ENCODE data around the gene PARD3. TPM values are rescaled to one million over a fixed set of nuclear protein-coding genes. Genes with fewer than 3 reads are reported as not detected.

PARD3 gene
- total RNA-seq, 4 donors from 2014 or later: 27.3 to 65.3 (median 55.6) TPM

- in situ Hi-C loops (cut with MboI; ENCODE audit: low pct_ligation_motif_present in 1 of 4, low pct_unique_long_range_greater_than_20kb in 1 of 4, low sequenced_read_pairs in 3 of 4): no loop called here
These were observed 80.2 kb downstream of the PARD3 start for GRCh38 chr10:34734918-34735317.

GRCh38 chr10:34732926-34733325 lies 82.2 kb downstream of the PARD3 start:
- DNase-seq: no peak
- Histone ChIP-seq H3K9me3 (no peaks in the 10 kb centered on the region), H3K4me3 (no peak overlapping the region), H3K36me3 (no peaks in the 10 kb centered on the region), H3K4me1 (peaks cover 0 to 62% (median 27%) of the 10 kb centered on the region in 4 donors), H3K27me3 (no peaks in the 10 kb centered on the region), H3K27ac (no peak overlapping the region)
- WGBS, 2 donors (ENCODE audit: low coverage in 1 of 2): 58 to 69% methylated on average over 4 of the region's 4 CpGs
- intact Hi-C loops (cut with DNase I; ENCODE audit: low total_unique reads) (no loop called here), in situ Hi-C loops (cut with MboI; ENCODE audit: low pct_ligation_motif_present in 1 of 4, low pct_unique_long_range_greater_than_20kb in 1 of 4, low sequenced_read_pairs in 3 of 4) (no loop called here)
- TF ChIP-seq EP300 (IDR thresholded peaks at IDR 0.05; ENCODE audit: low read depth): no peak
- TF ChIP-seq POLR2A (IDR thresholded peaks at IDR 0.05): no peak
- TF ChIP-seq POLR2AphosphoS5 (IDR thresholded peaks at IDR 0.05): no peak
- no peak for TF ChIP-seq CTCF (IDR thresholded peaks at IDR 0.05)

More at GRCh38 chr10:34734918-34735317, 80.2 kb downstream of the PARD3 start:
- Histone ChIP-seq H3K4me3 (no peak overlapping the region), H3K4me1 (peaks cover 6 to 53% (median 30%) of the 10 kb centered on the region in 4 donors), H3K27me3 (no peaks in the 10 kb centered on the region), H3K9me3 (no peaks in the 10 kb centered on the region), H3K27ac (no peak overlapping the region), H3K36me3 (no peaks in the 10 kb centered on the region)
- 84 to 85% methylated on average over 3 of the region's 3 CpGs for WGBS, 2 donors (ENCODE audit: low coverage in 1 of 2)
- TF ChIP-seq EP300 (IDR thresholded peaks at IDR 0.05; ENCODE audit: low read depth): no peak
- TF ChIP-seq POLR2AphosphoS5 (IDR thresholded peaks at IDR 0.05): no peak
- TF ChIP-seq CTCF (IDR thresholded peaks at IDR 0.05): no peak
- no peak for TF ChIP-seq POLR2A (IDR thresholded peaks at IDR 0.05)
- no peak for DNase-seq
- intact Hi-C loops (cut with DNase I; ENCODE audit: low total_unique reads): no loop called here

GRCh38 chr10:34731885-34732701 lies 83.0 kb downstream of the PARD3 start:
- in situ Hi-C loops (cut with MboI; ENCODE audit: low pct_ligation_motif_present in 1 of 4, low pct_unique_long_range_greater_than_20kb in 1 of 4, low sequenced_read_pairs in 3 of 4) (no loop called here), intact Hi-C loops (cut with DNase I; ENCODE audit: low total_unique reads) (no loop called here)
- H3K27ac ChIP-seq: peak overlapping the region in 1 of 4 donors; percentile 7
- no peak for TF ChIP-seq CTCF (IDR thresholded peaks at IDR 0.05)
- no peak for TF ChIP-seq POLR2A (IDR thresholded peaks at IDR 0.05)
- TF ChIP-seq EP300 (IDR thresholded peaks at IDR 0.05; ENCODE audit: low read depth): no peak
- no peak for TF ChIP-seq POLR2AphosphoS5 (IDR thresholded peaks at IDR 0.05)
- no peak for DNase-seq
- H3K4me3 ChIP-seq: no peak overlapping the region
- H3K36me3 ChIP-seq: no peaks in the 10 kb centered on the region
- 64 to 66% methylated on average over 6 to 7 of the region's 7 CpGs for WGBS, 2 donors (ENCODE audit: low coverage in 1 of 2)
- H3K9me3 ChIP-seq: no peaks in the 10 kb centered on the region
- no peaks in the 10 kb centered on the region for H3K27me3 ChIP-seq
- H3K4me1 ChIP-seq: peaks cover 0 to 58% (median 21%) of the 10 kb centered on the region in 4 donors

- no peak for DNase-seq
- H3K4me1 ChIP-seq: peaks cover 0 to 57% (median 17%) of the 10 kb centered on the region in 4 donors
- no peaks in the 10 kb centered on the region for H3K36me3 ChIP-seq
- intact Hi-C loops (cut with DNase I; ENCODE audit: low total_unique reads) (no loop called here), in situ Hi-C loops (cut with MboI; ENCODE audit: low pct_ligation_motif_present in 1 of 4, low pct_unique_long_range_greater_than_20kb in 1 of 4, low sequenced_read_pairs in 3 of 4) (no loop called here)
- no peak overlapping the region for H3K4me3 ChIP-seq
- H3K27ac ChIP-seq: peak overlapping the region in 1 of 4 donors; percentile 7
- no peaks in the 10 kb centered on the region for H3K9me3 ChIP-seq
- 83 to 86% methylated on average over 2 of the region's 2 CpGs for WGBS, 2 donors (ENCODE audit: low coverage in 1 of 2)
- H3K27me3 ChIP-seq: no peaks in the 10 kb centered on the region
- no peak for TF ChIP-seq EP300 (IDR thresholded peaks at IDR 0.05; ENCODE audit: low read depth)
- no peak for TF ChIP-seq POLR2A (IDR thresholded peaks at IDR 0.05)
- no peak for TF ChIP-seq POLR2AphosphoS5 (IDR thresholded peaks at IDR 0.05)
- no peak for TF ChIP-seq CTCF (IDR thresholded peaks at IDR 0.05)
These were observed 83.9 kb downstream of the PARD3 start for GRCh38 chr10:34731213-34731612.
